Fibroblast of villous mesenchyme (primary cell): ENCODE data around the gene UPB1. TPM values are rescaled to one million over a fixed set of nuclear protein-coding genes. Genes with fewer than 3 reads are reported as not detected.

Experiments
- DNase-seq: peaks from one replicate; pipeline ENCODE4 v3.0.0-alpha.2; 2010; ENCODE audit warnings: low read depth
- H3K4me3 ChIP-seq: 2 replicates; pipeline ENCODE4 v1.5.1; 2011; ENCODE audit warnings: low read depth, mild to moderate bottlenecking, low read length
- CTCF ChIP-seq: IDR thresholded peaks from 2 replicates; pipeline ENCODE4 v1.5.1; 2012; ENCODE audit warnings: low read depth, mild to moderate bottlenecking, low read length; ENCODE audit not compliant: insufficient read depth
- total RNA-seq: library from RNA; depleted of rRNA; stranded (reverse); fragments of >200 nt; gene quantifications from 2 replicates; pipeline ENCODE4 v1.2.3, GENCODE V29; 2012

The UPB1 gene
- total RNA-seq, 1 donor, result under 0.01 TPM

GRCh38 chr22:24567668-24568067, 72.5 kb downstream of the UPB1 start:
- no peak for DNase-seq
- no peak for TF ChIP-seq CTCF
- H3K4me3 ChIP-seq, result no peak overlapping the region

GRCh38 chr22:24571266-24571665, 76.1 kb downstream of the UPB1 start:
- DNase-seq, result no peak
- H3K4me3 ChIP-seq, result no peak overlapping the region
- TF ChIP-seq CTCF, result no peak

GRCh38 chr22:24576778-24577177, 81.6 kb downstream of the UPB1 start:
- DNase-seq, result no peak
- TF ChIP-seq CTCF, result no peak
- no peak overlapping the region for H3K4me3 ChIP-seq

Other genes with a start within 250 kb of the UPB1 start
- gene SPECC1L, start 224.5 kb upstream of the UPB1 start, total RNA-seq, result 30.3 and 40.2 TPM in 2 replicates
- 3.2 and 3.9 TPM in 2 replicates for gene ADORA2A, start 67.7 kb upstream of the UPB1 start, total RNA-seq
- 148 and 166 TPM in 2 replicates for gene GUCD1, start 59.8 kb downstream of the UPB1 start, total RNA-seq
- 59.3 and 84.2 TPM in 2 replicates for gene SNRPD3, start 60.7 kb downstream of the UPB1 start, total RNA-seq
- 3.9 and 5.8 TPM in 2 replicates for gene LRRC75B, start 97.7 kb downstream of the UPB1 start, total RNA-seq
- gene GGT1, start 107.9 kb downstream of the UPB1 start, total RNA-seq, result 0.97 and 1.7 TPM in 2 replicates